ENCODE measurements around the gene STEAP2. TPM values are rescaled to one million over a fixed set of nuclear protein-coding genes. Genes with fewer than 3 reads are reported as not detected.

STEAP2 gene
- total RNA-seq, 1 donor from 2014 or later, result 0.49 TPM

GRCh38 chr7:90243556-90243955, 32.0 kb downstream of the STEAP2 start:
- H3K27me3 Mint-ChIP-seq (ENCODE audit: unreplicated experiment), result peaks cover 8% of the 10 kb centered on the region

GRCh38 chr7:90244565-90244908, 33.0 kb downstream of the STEAP2 start:
- DNase-seq (ENCODE audit: low spot score), result no peak
- Mint-ChIP-seq H3K27me3 (ENCODE audit: unreplicated experiment) (peaks cover 10% of the 10 kb centered on the region), H3K36me3 (ENCODE audit: low read depth, unreplicated experiment) (no peaks in the 10 kb centered on the region), H3K27ac (ENCODE audit: unreplicated experiment) (peak overlapping the region; percentile 24), H3K4me1 (ENCODE audit: unreplicated experiment) (peaks cover 18% of the 10 kb centered on the region), H3K4me3 (ENCODE audit: unreplicated experiment) (peak overlapping the region; percentile 96), H3K9me3 (ENCODE audit: unreplicated experiment) (no peaks in the 10 kb centered on the region)
- TF ChIP-seq CTCF (IDR thresholded peaks at IDR 0.05; ENCODE audit: unreplicated experiment), result no peak

More at GRCh38 chr7:90243556-90243955, 32.0 kb downstream of the STEAP2 start:
- Mint-ChIP-seq H3K4me1 (ENCODE audit: unreplicated experiment) (peaks cover 18% of the 10 kb centered on the region), H3K36me3 (ENCODE audit: low read depth, unreplicated experiment) (no peaks in the 10 kb centered on the region), H3K4me3 (ENCODE audit: unreplicated experiment) (peak overlapping the region; percentile 17), H3K9me3 (ENCODE audit: unreplicated experiment) (no peaks in the 10 kb centered on the region), H3K27ac (ENCODE audit: unreplicated experiment) (no peak overlapping the region)
- no peak for TF ChIP-seq CTCF (IDR thresholded peaks at IDR 0.05; ENCODE audit: unreplicated experiment)
- DNase-seq (ENCODE audit: low spot score), result no peak

GRCh38 chr7:90244909-90245851, 33.6 kb downstream of the STEAP2 start, which contains the start of gene CFAP69:
TSS of gene CFAP69 (plus strand) at chr7:90245174. CDS start at chr7:90245425, 251 bp downstream.
- no peak for TF ChIP-seq CTCF (IDR thresholded peaks at IDR 0.05; ENCODE audit: unreplicated experiment)
- peak within 1 kb of the TSS; percentile 96 for H3K4me3 Mint-ChIP-seq (ENCODE audit: unreplicated experiment)
- H3K27me3 Mint-ChIP-seq (ENCODE audit: unreplicated experiment), result peaks cover 10% of the 10 kb centered on the region
- H3K4me1 Mint-ChIP-seq (ENCODE audit: unreplicated experiment), result peaks cover 18% of the 10 kb centered on the region
- no peaks in the 10 kb centered on the region for H3K9me3 Mint-ChIP-seq (ENCODE audit: unreplicated experiment)
- DNase-seq (ENCODE audit: low spot score), result peak; percentile 93
- peak within 1 kb of the TSS; percentile 24 for H3K27ac Mint-ChIP-seq (ENCODE audit: unreplicated experiment)
- H3K36me3 Mint-ChIP-seq (ENCODE audit: low read depth, unreplicated experiment), result no peaks in the 10 kb centered on the region

- no peak for TF ChIP-seq CTCF (IDR thresholded peaks at IDR 0.05; ENCODE audit: unreplicated experiment)
- no peaks in the 10 kb centered on the region for H3K9me3 Mint-ChIP-seq (ENCODE audit: unreplicated experiment)
- peaks cover 22% of the 10 kb centered on the region for H3K4me1 Mint-ChIP-seq (ENCODE audit: unreplicated experiment)
- DNase-seq (ENCODE audit: low spot score), result peak; percentile 10
- no peak overlapping the region for H3K27ac Mint-ChIP-seq (ENCODE audit: unreplicated experiment)
- H3K4me3 Mint-ChIP-seq (ENCODE audit: unreplicated experiment), result peak overlapping the region; percentile 96
- H3K36me3 Mint-ChIP-seq (ENCODE audit: low read depth, unreplicated experiment), result no peaks in the 10 kb centered on the region
- peaks cover 10% of the 10 kb centered on the region for H3K27me3 Mint-ChIP-seq (ENCODE audit: unreplicated experiment)
Measured at GRCh38 chr7:90246171-90246570, 34.6 kb downstream of the STEAP2 start.

GRCh38 chr7:90248706-90249105, 37.2 kb downstream of the STEAP2 start:
- no peak for TF ChIP-seq CTCF (IDR thresholded peaks at IDR 0.05; ENCODE audit: unreplicated experiment)
- peaks cover 10% of the 10 kb centered on the region for H3K27me3 Mint-ChIP-seq (ENCODE audit: unreplicated experiment)
- H3K4me3 Mint-ChIP-seq (ENCODE audit: unreplicated experiment), result no peak overlapping the region
- H3K27ac Mint-ChIP-seq (ENCODE audit: unreplicated experiment), result no peak overlapping the region
- H3K9me3 Mint-ChIP-seq (ENCODE audit: unreplicated experiment), result no peaks in the 10 kb centered on the region
- H3K4me1 Mint-ChIP-seq (ENCODE audit: unreplicated experiment), result peaks cover 22% of the 10 kb centered on the region
- H3K36me3 Mint-ChIP-seq (ENCODE audit: low read depth, unreplicated experiment), result no peaks in the 10 kb centered on the region
- DNase-seq (ENCODE audit: low spot score), result no peak

Measured in endothelial cell (in vitro differentiated cells).